Measurements from ENCODE around the gene FLNC.

GRCh38 chr7:128856001-128856718 is 26.0 kb downstream of the FLNC start:
- TF ChIP-seq, protein P1, sequence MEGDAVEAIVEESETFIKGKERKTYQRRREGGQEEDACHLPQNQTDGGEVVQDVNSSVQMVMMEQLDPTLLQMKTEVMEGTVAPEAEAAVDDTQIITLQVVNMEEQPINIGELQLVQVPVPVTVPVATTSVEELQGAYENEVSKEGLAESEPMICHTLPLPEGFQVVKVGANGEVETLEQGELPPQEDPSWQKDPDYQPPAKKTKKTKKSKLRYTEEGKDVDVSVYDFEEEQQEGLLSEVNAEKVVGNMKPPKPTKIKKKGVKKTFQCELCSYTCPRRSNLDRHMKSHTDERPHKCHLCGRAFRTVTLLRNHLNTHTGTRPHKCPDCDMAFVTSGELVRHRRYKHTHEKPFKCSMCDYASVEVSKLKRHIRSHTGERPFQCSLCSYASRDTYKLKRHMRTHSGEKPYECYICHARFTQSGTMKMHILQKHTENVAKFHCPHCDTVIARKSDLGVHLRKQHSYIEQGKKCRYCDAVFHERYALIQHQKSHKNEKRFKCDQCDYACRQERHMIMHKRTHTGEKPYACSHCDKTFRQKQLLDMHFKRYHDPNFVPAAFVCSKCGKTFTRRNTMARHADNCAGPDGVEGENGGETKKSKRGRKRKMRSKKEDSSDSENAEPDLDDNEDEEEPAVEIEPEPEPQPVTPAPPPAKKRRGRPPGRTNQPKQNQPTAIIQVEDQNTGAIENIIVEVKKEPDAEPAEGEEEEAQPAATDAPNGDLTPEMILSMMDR (IDR thresholded peaks at IDR 0.05) = no peak
- TF ChIP-seq POLR2A (IDR thresholded peaks at IDR 0.05) = no peak

All from uterus (tissue), 2 donors.